GM23248 (cell line): ENCODE measurements around the gene NAXE. TPM values are rescaled to one million over a fixed set of nuclear protein-coding genes. Genes with fewer than 3 reads are reported as not detected.

Source experiments
- DNase-seq: peaks from one replicate; pipeline ENCODE4 v3.0.0-alpha.2; 2015
- H2AFZ ChIP-seq: fragments of 200-600 bp; sonication (generic); 2 replicates; pipeline ENCODE4 v1.6.1; 2016; ENCODE audit warnings: antibody characterized with exemption
- H3F3A ChIP-seq: fragments of 200-600 bp; sonication (generic); 2 replicates; pipeline ENCODE4 v1.6.1; 2016; ENCODE audit warnings: mild to moderate bottlenecking, antibody characterized with exemption, mixed run types; ENCODE audit not compliant: insufficient read depth
- H3K27ac ChIP-seq: fragments of 200-600 bp; sonication (generic); 2 replicates; pipeline ENCODE4 v1.5.1; 2016; ENCODE audit warnings: mild to moderate bottlenecking
- H3K27me3 ChIP-seq: fragments of 200-600 bp; sonication (generic); replicated peaks from 2 replicates; pipeline ENCODE4 v1.6.1; 2016; ENCODE audit warnings: mild to moderate bottlenecking; ENCODE audit not compliant: insufficient read depth
- H3K36me3 ChIP-seq: fragments of 200-600 bp; sonication (generic); 2 replicates; pipeline ENCODE4 v1.6.1; 2016; ENCODE audit warnings: low read depth, mild to moderate bottlenecking
- H3K4me1 ChIP-seq: fragments of 200-600 bp; sonication (generic); 2 replicates; pipeline ENCODE4 v1.6.1; 2016; ENCODE audit warnings: mild to moderate bottlenecking; ENCODE audit not compliant: insufficient read depth
- H3K4me2 ChIP-seq: fragments of 200-600 bp; sonication (generic); one replicate; pipeline ENCODE4 v1.6.1; 2016; ENCODE audit warnings: mild to moderate bottlenecking; ENCODE audit not compliant: unreplicated experiment
- H3K4me3 ChIP-seq: fragments of 200-600 bp; sonication (generic); 2 replicates; pipeline ENCODE4 v1.5.1; 2016; ENCODE audit warnings: mild to moderate bottlenecking
- H3K79me2 ChIP-seq: fragments of 200-600 bp; sonication (generic); 2 replicates; pipeline ENCODE4 v1.6.1; 2016; ENCODE audit warnings: mild to moderate bottlenecking; ENCODE audit not compliant: insufficient read depth
- H3K9ac ChIP-seq: fragments of 200-600 bp; sonication (generic); 2 replicates; pipeline ENCODE4 v1.6.1; 2016; ENCODE audit warnings: mild to moderate bottlenecking
- H3K9me2 ChIP-seq: fragments of 200-600 bp; sonication (generic); 2 replicates; pipeline ENCODE4 v1.6.1; 2016; ENCODE audit warnings: mixed run types, mild to moderate bottlenecking, moderate library complexity; ENCODE audit not compliant: insufficient read depth
- H3K9me3 ChIP-seq: fragments of 200-600 bp; sonication (generic); one replicate; pipeline ENCODE4 v1.6.1; 2017; ENCODE audit warnings: low read depth
- H4K20me1 ChIP-seq: fragments of 200-600 bp; sonication (generic); 2 replicates; pipeline ENCODE4 v1.6.0; 2016; ENCODE audit not compliant: insufficient read depth
- EZH2 ChIP-seq: fragments of 200-600 bp; sonication (generic); IDR thresholded peaks from 2 replicates; pipeline ENCODE4 v1.6.1; 2018; ENCODE audit warnings: antibody characterized with exemption, mild to moderate bottlenecking; ENCODE audit not compliant: insufficient read depth, poor library complexity, severe bottlenecking
- EZH2phosphoT487 ChIP-seq: fragments of 200-600 bp; sonication (generic); IDR thresholded peaks from 2 replicates; pipeline ENCODE4 v1.6.1; 2018; ENCODE audit warnings: antibody characterized with exemption, moderate library complexity, mild to moderate bottlenecking, low read depth; ENCODE audit not compliant: insufficient read depth
- WGBS, 2 experiments: methylation state at CpG; one replicate each; pipeline ENCODE4 v1.1.6; 2015 to 2017; ENCODE audit warnings: low lambda C conversion rate in 2 of 2, low coverage in 1 of 2; ENCODE audit errors: missing lambda C conversion rate in 2 of 2; 5-methylcytosine and 5-hydroxymethylcytosine counted together
- in situ Hi-C: fragments of 300-500 bp; cut with MboI; formaldehyde crosslinking; loops from 2 replicates; pipeline ENCODE4 v1.15.0; 2020
- polyA plus RNA-seq: library from polyadenylated mRNA; unstranded; fragments of >200 nt; fragmentation: Nextera tagmentation; extraction: Ambion mirVana; gene quantifications from 2 replicates; pipeline ENCODE4 v1.2.1, GENCODE V29; 2016
- total RNA-seq: library from RNA; depleted of rRNA; stranded (reverse); fragments of >200 nt; shearing (Covaris generic); gene quantifications from 2 replicates; pipeline ENCODE4 v1.2.3, GENCODE V29; 2014

The NAXE gene
- total and polyA plus RNA-seq, 2 experiments from 2014 or later, result 51.2 to 87.4 TPM

DNA sequence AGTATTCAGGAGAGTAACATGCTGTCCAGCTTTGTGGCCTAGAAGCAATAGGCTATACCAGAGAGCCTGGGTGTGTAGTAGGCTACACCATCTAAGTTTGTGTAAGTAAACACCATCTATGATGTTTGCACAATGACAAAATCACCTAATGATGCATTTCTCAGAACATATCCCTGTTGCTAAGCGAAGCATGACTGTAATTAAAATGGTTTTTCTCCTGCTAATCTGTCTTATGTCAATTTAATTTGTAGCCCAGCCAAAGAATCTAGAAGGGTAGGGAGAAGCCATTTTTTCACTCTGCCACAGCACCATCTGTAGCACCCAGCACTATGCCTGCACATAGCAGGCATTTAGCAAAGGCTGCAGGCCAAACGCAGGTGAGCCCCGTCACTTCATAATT, 14.0 kb upstream of the NAXE start:
- Histone ChIP-seq H3F3A (no peaks in the 10 kb centered on the region), H3K36me3 (no peaks in the 10 kb centered on the region), H4K20me1 (no peaks in the 10 kb centered on the region), H3K79me2 (no peaks in the 10 kb centered on the region), H3K27ac (no peak overlapping the region), H3K27me3 (no peaks in the 10 kb centered on the region), H3K4me3 (no peak overlapping the region), H3K9me3 (no peaks in the 10 kb centered on the region), H3K4me2 (no peak overlapping the region), H3K9ac (no peak overlapping the region), H3K4me1 (no peaks in the 10 kb centered on the region), H3K9me2 (no peaks in the 10 kb centered on the region), H2AFZ (no peak overlapping the region)
- DNase-seq, result no peak
- TF ChIP-seq EZH2phosphoT487, result no peak
- TF ChIP-seq EZH2, result no peak
- 77 to 85% methylated on average over 3 of the region's 3 CpGs for WGBS, 2 experiments
- in situ Hi-C loops, result no loop called here

DNA sequence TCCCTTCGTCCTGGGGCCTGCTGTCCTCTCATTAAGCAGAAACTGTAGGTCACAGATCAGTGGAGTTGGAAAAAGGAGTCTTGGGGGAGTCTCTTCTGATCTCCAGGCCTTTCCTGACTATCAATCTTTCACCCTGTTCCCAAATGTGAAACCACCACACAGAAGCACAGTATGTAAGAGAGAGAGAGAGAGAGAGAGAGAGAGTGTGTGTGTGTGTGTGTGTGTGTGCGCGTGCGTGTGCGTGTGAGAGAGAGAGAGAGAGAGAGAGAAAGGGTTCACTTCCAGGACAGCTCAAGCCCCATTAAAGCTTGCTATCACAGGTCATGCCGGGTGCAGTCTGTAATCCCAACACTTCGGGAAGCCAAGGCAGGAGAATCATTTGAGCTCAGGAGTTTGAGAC, 13.5 kb upstream of the NAXE start:
- Histone ChIP-seq H3K4me3 (no peak overlapping the region), H3K4me2 (no peak overlapping the region), H4K20me1 (no peaks in the 10 kb centered on the region), H3K79me2 (no peaks in the 10 kb centered on the region), H3K27ac (no peak overlapping the region), H3K9ac (no peak overlapping the region), H3K36me3 (no peaks in the 10 kb centered on the region), H3F3A (no peaks in the 10 kb centered on the region), H3K9me3 (no peaks in the 10 kb centered on the region), H3K9me2 (no peaks in the 10 kb centered on the region), H3K27me3 (no peaks in the 10 kb centered on the region), H3K4me1 (no peaks in the 10 kb centered on the region), H2AFZ (no peak overlapping the region)
- in situ Hi-C loops, result no loop called here
- WGBS, 2 experiments, result 42 to 60% methylated on average over 3 to 7 of the region's 7 CpGs
- TF ChIP-seq EZH2 (no peak), EZH2phosphoT487 (no peak)
- DNase-seq, result no peak

DNA sequence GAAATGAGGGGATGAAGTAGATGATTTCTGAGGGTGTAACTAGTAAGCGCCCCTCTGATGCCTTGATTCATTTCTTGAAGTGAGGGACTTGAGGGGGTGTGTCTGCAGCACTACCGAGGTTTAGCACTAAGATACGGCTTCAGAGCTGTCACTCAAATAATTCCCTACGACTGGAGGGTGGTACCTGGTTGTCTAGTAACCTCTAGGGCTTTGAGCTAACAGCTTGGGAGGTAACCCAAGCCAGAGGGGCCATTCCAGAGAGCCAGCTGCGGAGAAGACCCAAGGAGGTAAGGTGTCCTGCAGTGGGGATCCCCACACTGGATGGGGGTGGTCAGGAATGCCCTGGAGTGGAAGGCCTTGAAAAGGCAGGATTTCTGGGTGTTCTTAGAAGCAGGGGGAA, 12.1 kb upstream of the NAXE start, which contains the start of gene TTC24:
TTC24 (plus strand) TSS at position 252 of the 400 bp plus-strand sequence. CDS start 1,642 bp downstream, outside the sequence.
- no peaks in the 10 kb centered on the region for H3K9me3 ChIP-seq
- no peak for TF ChIP-seq EZH2
- in situ Hi-C loops, result no loop called here
- H3K4me2 ChIP-seq, result no peak within 1 kb of the TSS
- H4K20me1 ChIP-seq, result no peaks in the 10 kb centered on the region
- H3K27ac ChIP-seq, result no peak within 1 kb of the TSS
- H3K27me3 ChIP-seq, result no peaks in the 10 kb centered on the region
- H3K9ac ChIP-seq, result no peak within 1 kb of the TSS
- H2AFZ ChIP-seq, result no peak within 1 kb of the TSS
- H3F3A ChIP-seq, result no peaks in the 10 kb centered on the region
- no peaks in the 10 kb centered on the region for H3K9me2 ChIP-seq
- H3K36me3 ChIP-seq, result no peaks in the 10 kb centered on the region
- 68 to 76% methylated on average over 5 of the region's 5 CpGs for WGBS, 2 experiments
- H3K4me3 ChIP-seq, result no peak within 1 kb of the TSS
- DNase-seq, result no peak
- H3K79me2 ChIP-seq, result no peaks in the 10 kb centered on the region
- no peaks in the 10 kb centered on the region for H3K4me1 ChIP-seq

DNA sequence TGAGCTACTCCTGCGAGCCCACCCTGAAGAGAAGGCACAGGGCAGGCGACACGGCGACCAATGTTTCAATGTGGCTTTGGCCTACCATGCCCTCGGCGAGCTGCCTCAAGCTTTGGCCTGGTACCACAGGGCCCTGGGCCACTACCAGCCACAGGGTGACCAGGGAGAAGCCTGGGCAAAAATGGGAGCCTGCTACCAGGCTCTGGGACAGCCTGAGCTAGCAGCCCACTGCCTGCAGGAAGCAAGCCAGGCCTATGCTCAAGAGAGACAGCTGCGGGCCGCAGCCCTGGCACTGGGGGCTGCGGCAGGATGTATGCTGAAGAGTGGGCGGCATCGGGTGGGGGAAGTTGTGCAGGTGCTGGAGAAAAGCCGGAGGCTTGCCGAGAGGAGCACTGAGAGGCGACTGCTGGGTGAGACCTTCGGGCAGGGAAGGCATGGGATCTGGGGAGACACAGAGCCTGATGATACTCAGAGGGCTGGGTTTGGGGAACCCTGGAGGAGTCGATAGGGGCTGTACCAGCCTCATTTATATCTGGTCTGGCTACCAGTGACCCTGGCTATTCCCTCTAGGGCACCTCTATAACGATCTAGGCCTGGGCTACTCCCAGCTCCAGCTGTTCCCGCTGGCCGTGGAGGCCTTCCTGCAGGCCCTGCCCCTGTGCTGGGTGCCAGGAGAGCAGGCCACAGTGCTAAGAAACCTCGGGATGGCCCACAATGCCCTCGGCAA, 9.8 kb upstream of the NAXE start:
- no peak for DNase-seq
- Histone ChIP-seq H3F3A (no peaks in the 10 kb centered on the region), H3K4me1 (no peaks in the 10 kb centered on the region), H3K27ac (no peak overlapping the region), H3K4me3 (no peak overlapping the region), H3K79me2 (no peaks in the 10 kb centered on the region), H3K9ac (no peak overlapping the region), H4K20me1 (no peaks in the 10 kb centered on the region), H3K4me2 (no peak overlapping the region), H2AFZ (no peak overlapping the region), H3K27me3 (no peaks in the 10 kb centered on the region), H3K9me2 (no peaks in the 10 kb centered on the region), H3K9me3 (no peaks in the 10 kb centered on the region), H3K36me3 (no peaks in the 10 kb centered on the region)
- TF ChIP-seq EZH2 (no peak), EZH2phosphoT487 (no peak)
- in situ Hi-C loops, result no loop called here
- WGBS, 2 experiments, result 68 to 73% methylated on average over 21 of the region's 21 CpGs
